HepG2 (cell line): ENCODE results near the gene HSDL2. TPM values are rescaled to one million over a fixed set of nuclear protein-coding genes. Genes with fewer than 3 reads are reported as not detected.
A peak's percentile ranks its signal among the peaks of the same experiment; 100 is the strongest.

Source experiments
- ATAC-seq: fragments of 200-7000 bp; cut with Tn5 transposase; 3 replicates; pipeline ENCODE4 v1.9.1; 2020; ENCODE audit warnings: mild to moderate bottlenecking, moderate library complexity
- BruUV-seq: library from RNA; stranded (reverse); fragments of 400-500 nt; replicated peaks from 2 replicates; lab custom pipeline; 2021; lab: Mats Ljungman, UMichigan
- CTCF ChIA-PET: fragments of 300-600 bp; formaldehyde crosslinking; extraction: SDS; loops from one replicate; lab custom pipeline; 2021; ENCODE audit warnings: low total read pairs, inconsistent platforms, low intra/inter-chr PET ratio; lab: Yijun Ruan, JAX
- POLR2A ChIA-PET: fragments of 350-600 bp; sonication (Branson Sonifier 250); formaldehyde crosslinking; loops from one replicate; lab custom pipeline; 2020; ENCODE audit warnings: antibody characterized with exemption, inconsistent platforms; lab: Yijun Ruan, JAX
- DNase-seq: peaks from one replicate; pipeline ENCODE4 v3.0.0-alpha.2; 2015; ENCODE audit warnings: low spot score
- FAIRE-seq: peaks from 3 replicates; lab custom pipeline; 2011; peaks lifted over from hg19 to GRCh38; lab: Jason Lieb, UNC
- H2AFZ ChIP-seq: one replicate; pipeline ENCODE4 v1.6.1; 2011; ENCODE audit warnings: low read length, inconsistent platforms
- H3K27ac ChIP-seq: fragments of 300-600 bp; 3 replicates; pipeline ENCODE4 v1.8.0; 2011; ENCODE audit warnings: mixed run types, mild to moderate bottlenecking, mixed read lengths, low read length, inconsistent platforms; ENCODE audit not compliant: insufficient read depth; ENCODE audit errors: extremely low read length
- H3K27me3 ChIP-seq, 2 experiments: fragments of 200-600 bp in 1 of 2; 2 replicates in 1 of 2; 3 replicates in 1 of 2; pipeline versions ENCODE4 v1.6.0 to v1.8.0; 2011; ENCODE audit warnings: low read length in 2 of 2, mild to moderate bottlenecking in 2 of 2, moderate library complexity in 2 of 2, inconsistent platforms in 1 of 2; ENCODE audit not compliant: insufficient read depth in 2 of 2, control insufficient read depth in 1 of 2
- H3K36me3 ChIP-seq, 2 experiments: fragments of 200-600 bp in 1 of 2; replicated peaks in 1 of 2; 2 replicates in 1 of 2; 3 replicates in 1 of 2; pipeline versions ENCODE4 v1.5.1 to v1.8.0; 2011; ENCODE audit warnings: low read length in 2 of 2, inconsistent platforms in 1 of 2; ENCODE audit not compliant: insufficient read depth in 2 of 2, control insufficient read depth in 1 of 2
- H3K4me1 ChIP-seq: 2 replicates; pipeline ENCODE4 v1.5.1; 2012; ENCODE audit warnings: low read length, inconsistent platforms; ENCODE audit not compliant: insufficient read depth
- H3K4me2 ChIP-seq: 2 replicates; pipeline ENCODE4 v1.6.0; 2011; ENCODE audit warnings: low read depth, low read length, inconsistent platforms
- H3K4me3 ChIP-seq, 3 experiments: fragments of 200-600 bp in 1 of 3; sonication (generic), shearing (Covaris generic) in 1 of 3; replicated peaks in 1 of 3; 2 replicates each; pipeline ENCODE4 v1.5.1; 2011 to 2016; ENCODE audit warnings: low read length in 3 of 3, inconsistent platforms in 2 of 3, low read depth in 2 of 3, mild to moderate bottlenecking in 2 of 3, control low read depth in 1 of 3, mixed read lengths in 1 of 3; ENCODE audit not compliant: insufficient read depth in 1 of 3
- H3K79me2 ChIP-seq: one replicate; pipeline ENCODE4 v1.6.1; 2011; ENCODE audit warnings: low read length, inconsistent platforms; ENCODE audit not compliant: insufficient read depth
- H3K9ac ChIP-seq: 2 replicates; pipeline ENCODE4 v1.6.0; 2011; ENCODE audit warnings: mild to moderate bottlenecking, low read depth, low read length, inconsistent platforms; ENCODE audit not compliant: insufficient read depth
- H3K9me3 ChIP-seq: 2 replicates; pipeline ENCODE4 v1.5.1; 2012; ENCODE audit warnings: mild to moderate bottlenecking, low read length
- H4K20me1 ChIP-seq: 2 replicates; pipeline ENCODE4 v1.6.0; 2011; ENCODE audit warnings: inconsistent platforms, mild to moderate bottlenecking, low read length, moderate library complexity; ENCODE audit not compliant: insufficient read depth
- ARID2 ChIP-seq: sonication (generic); formaldehyde crosslinking; IDR thresholded peaks from 2 replicates; pipeline ENCODE4 v1.8.1; 2022; ENCODE audit warnings: mild to moderate bottlenecking, missing genetic modification reagents, borderline replicate concordance
- BCLAF1 ChIP-seq: fragments of 450-650 bp; IDR thresholded peaks from 2 replicates; pipeline ENCODE4 v1.6.1; 2017; ENCODE audit warnings: mild to moderate bottlenecking
- CEBPB ChIP-seq: IDR thresholded peaks from 2 replicates; pipeline ENCODE4 v1.6.1; 2011; ENCODE audit warnings: low read depth, low read length, improper control_type of control experiment, borderline replicate concordance
- HNRNPLL ChIP-seq: fragments of 200-400 bp; formaldehyde crosslinking; IDR thresholded peaks from 2 replicates; pipeline ENCODE4 v1.6.1; 2017; ENCODE audit warnings: mild to moderate bottlenecking, low read depth, low read length; ENCODE audit not compliant: poor library complexity, severe bottlenecking
- SAP130 ChIP-seq: IDR thresholded peaks from 2 replicates; pipeline ENCODE4 v1.6.1; 2016; ENCODE audit warnings: low read depth
- SOX13 ChIP-seq, 3 experiments: fragments of 450-650 bp in 1 of 3; sonication (generic) in 1 of 3; formaldehyde crosslinking in 1 of 3; IDR thresholded peaks in 2 of 3; conservative IDR thresholded peaks in 1 of 3; 2 replicates each; pipeline versions ENCODE4 v1.5.0 to v1.6.1; 2016 to 2020; ENCODE audit warnings: antibody characterized with exemption in 1 of 3, mild to moderate bottlenecking in 1 of 3, missing compliant biosample characterization in 1 of 3, missing genetic modification reagents in 1 of 3, moderate library complexity in 1 of 3
- SRSF4 ChIP-seq: fragments of 200-400 bp; formaldehyde crosslinking; IDR thresholded peaks from one replicate; pipeline ENCODE4 v1.6.1; 2018; ENCODE audit warnings: mild to moderate bottlenecking, low read depth, low read length, moderate library complexity; ENCODE audit not compliant: poor library complexity, severe bottlenecking
- UBTF ChIP-seq: sonication (generic); formaldehyde crosslinking; IDR thresholded peaks from 2 replicates; pipeline ENCODE4 v1.4.0; 2020; ENCODE audit warnings: mild to moderate bottlenecking, missing genetic modification reagents
- ZNF777 ChIP-seq: sonication (generic); formaldehyde crosslinking; IDR thresholded peaks from 2 replicates; pipeline ENCODE4 v1.4.0; 2020; ENCODE audit warnings: missing genetic modification reagents
- ZNF883 ChIP-seq: sonication (generic); formaldehyde crosslinking; IDR thresholded peaks from 2 replicates; pipeline ENCODE4 v1.5.1; 2020; ENCODE audit warnings: mild to moderate bottlenecking, missing genetic modification reagents; ENCODE audit errors: not compliant biosample characterization
- ZSCAN31 ChIP-seq: sonication (generic); formaldehyde crosslinking; IDR thresholded peaks from 2 replicates; pipeline ENCODE4 v1.5.0; 2020; ENCODE audit warnings: low read depth, mild to moderate bottlenecking, missing genetic modification reagents
- WGBS: methylation state at CpG from one replicate; pipeline ENCODE4 v1.1.6; 2017; ENCODE audit warnings: low lambda C conversion rate; 5-methylcytosine and 5-hydroxymethylcytosine counted together
- in situ Hi-C: cut with HindIII; loops from 2 replicates; pipeline ENCODE4 v1.10.0; 2017; ENCODE audit warnings: low pct_unique_long_range_greater_than_20kb; ENCODE audit not compliant: extremely low pct_ligation_motif_present
- intact Hi-C: fragments of 100-400 bp; cut with micrococcal nuclease; formaldehyde crosslinking; loops from one replicate; pipeline ENCODE4 v1.10.0; 2022; ENCODE audit not compliant: unreplicated experiment
- polyA plus RNA-seq, 8 experiments: library from polyadenylated mRNA; depleted of rRNA in 3 of 8; stranded (reverse) in 7 of 8; unstranded in 1 of 8; fragments of >200 nt; fragmentation: Illumina TruSeq in 4 of 8; extraction: Trizol in 4 of 8; gene quantifications; 2 replicates each; pipeline versions ENCODE4 v1.2.1 to v1.2.3, GENCODE V29; 2011 to 2016; ENCODE audit warnings: low read depth in 4 of 8, missing spikeins in 1 of 8, mixed read lengths in 1 of 8; ENCODE audit not compliant: insufficient read depth in 1 of 8
- total RNA-seq, 5 experiments: library from RNA; depleted of rRNA; stranded (reverse); fragments of >200 nt; fragmentation: Illumina TruSeq; extraction: Trizol; gene quantifications; 2 replicates each; pipeline ENCODE4 v1.2.3, GENCODE V29; 2016; ENCODE audit warnings: low read depth in 1 of 5

Gene HSDL2
- total and polyA plus RNA-seq, 2 of the 13 experiments (the other 11 are each of a cell fraction or from before 2014, with no cell fraction given), result 55.3 to 80.2 TPM

- TF ChIP-seq HNRNPLL, result no peak
- peak; percentile 13; the same call in 1 of the 2 replicates for TF ChIP-seq SAP130 (CRISPR knock-in tag)
- no peak for TF ChIP-seq SOX13 (IDR thresholded peaks at IDR 0.05)
- TF ChIP-seq SOX13 (CRISPR knock-in tag; conservative IDR thresholded peaks at IDR 0.05 in 1 of 2, IDR thresholded peaks at IDR 0.05 in 1 of 2), result peak in 1 of 2 experiments; percentile 40; a peak in 1 of 4 replicates
- no peak for TF ChIP-seq ZNF883 (CRISPR knock-in tag)
- peak; percentile 58; the same call in 1 of the 2 replicates for TF ChIP-seq CEBPB
- no peak for TF ChIP-seq SRSF4
- TF ChIP-seq UBTF (CRISPR knock-in tag), result no peak
- TF ChIP-seq ARID2 (CRISPR knock-in tag), result peak; percentile 48; the same call in 1 of the 2 replicates
Measured at GRCh38 chr9:112495614-112496013, 115.7 kb downstream of the HSDL2 start (continued).

GRCh38 chr9:112496074-112496722 is 116.3 kb downstream of the HSDL2 start:
- Histone ChIP-seq H3K36me3 (peaks cover 2 to 27% of the 10 kb centered on the region in 2 experiments; a peak in 4 of 5 replicates), H3K4me3 (peak overlapping the region in 2 of 3 experiments; percentile 36 to 45; a peak in 3 of 6 replicates), H3K79me2 (peaks cover 96% of the 10 kb centered on the region), H3K4me2 (peak overlapping the region; percentile 64), H3K27ac (peak overlapping the region; percentile 64), H4K20me1 (peaks cover 16% of the 10 kb centered on the region), H3K27me3 (no peaks in the 10 kb centered on the region), H3K9ac (no peak overlapping the region; the same call in 1 of the 2 replicates), H2AFZ (no peak overlapping the region), H3K9me3 (peaks cover 22% of the 10 kb centered on the region), H3K4me1 (peaks cover 70% of the 10 kb centered on the region)
- FAIRE-seq, result no peak
- BruUV-seq, result no TSS peak
- ChIA-PET POLR2A (interaction anchor here (0.9 to 1.7 kb wide), 3 partner anchors 10 to 117 kb away, joined by 3 to 5 read pairs (median 4); partner anchors contain the start of gene HSDL2), CTCF (no interaction called here)
- peak; percentile 91 for ATAC-seq
- DNase-seq, result peak; percentile 77
- in situ Hi-C loops, result loop anchor here (25.0 kb wide), 1 partner anchor 216 kb away; the partner anchor contains the start of gene INIP
- WGBS, result under 1% methylated on average over 3 of the region's 3 CpGs
- intact Hi-C loops, result loop anchor here (1.0 kb wide), 1 partner anchor 9 kb away; no protein-coding TSS in a partner anchor
- TF ChIP-seq ZSCAN31 (CRISPR knock-in tag) (peak; percentile 17; the same call in 1 of the 2 replicates), ZNF777 (CRISPR knock-in tag) (no peak), BCLAF1 (no peak)
